Tibial nerve (tissue), 4 donors: ENCODE results near the gene ARFGEF3. TPM values are rescaled to one million over a fixed set of nuclear protein-coding genes. Genes with fewer than 3 reads are reported as not detected.

ENCODE experiments used
- DNase-seq, 2 donors: peaks; one replicate each; pipeline ENCODE4 v3.0.0-alpha.2; 2019; ENCODE audit warnings: low spot score in 2 of 2
- H3K27ac ChIP-seq, 4 donors: fragments of 200-600 bp; sonication (generic) in 3 of 4; one replicate each; pipeline ENCODE4 v1.5.1; 2017 to 2019; ENCODE audit warnings: mild to moderate bottlenecking in 1 of 4
- H3K27me3 ChIP-seq, 2 donors: fragments of 200-600 bp; sonication (generic) in 1 of 2; one replicate each; pipeline versions ENCODE4 v1.5.1 to v1.6.0; 2017 to 2019
- H3K36me3 ChIP-seq, 3 donors: fragments of 200-600 bp; sonication (generic); one replicate each; pipeline ENCODE4 v1.5.1; 2018 to 2019
- H3K4me1 ChIP-seq, 4 donors: fragments of 200-600 bp; sonication (generic) in 3 of 4; one replicate each; pipeline ENCODE4 v1.5.1; 2017 to 2019
- H3K4me3 ChIP-seq, 4 donors: fragments of 200-600 bp; sonication (generic) in 3 of 4; one replicate each; pipeline ENCODE4 v1.5.1; 2017 to 2019; ENCODE audit warnings: mild to moderate bottlenecking in 1 of 4, moderate library complexity in 1 of 4
- H3K9me3 ChIP-seq, 4 donors: fragments of 200-600 bp; sonication (generic) in 3 of 4; one replicate each; pipeline ENCODE4 v1.5.1; 2017 to 2019
- CTCF ChIP-seq, 5 experiments: fragments of 200-600 bp in 3 of 5; fragments of 450-650 bp in 2 of 5; sonication (generic) in 3 of 5; IDR thresholded peaks; one replicate each; pipeline ENCODE4 v1.5.1; 2016 to 2019; ENCODE audit warnings: antibody characterized with exemption in 5 of 5, mild to moderate bottlenecking in 3 of 5, moderate library complexity in 2 of 5
- EP300 ChIP-seq, 2 donors: sonication (generic); formaldehyde crosslinking; IDR thresholded peaks; one replicate each; pipeline ENCODE4 v1.6.1; 2017; ENCODE audit warnings: antibody characterized with exemption in 2 of 2, mild to moderate bottlenecking in 1 of 2
- POLR2A ChIP-seq, 2 donors: fragments of 450-650 bp; IDR thresholded peaks; one replicate each; pipeline ENCODE4 v1.6.1; 2017; ENCODE audit warnings: antibody characterized with exemption in 2 of 2, mild to moderate bottlenecking in 2 of 2, moderate library complexity in 2 of 2
- whole genome bisulfite sequencing, 2 donors: methylation state at CpG; one replicate each; pipeline ENCODE4 v1.1.5; 2018; 5-methylcytosine and 5-hydroxymethylcytosine counted together
- total RNA-seq, 4 donors: library from RNA; depleted of rRNA; stranded (reverse); fragments of >200 nt; gene quantifications; one replicate each; pipeline ENCODE4 v1.1.0, GENCODE V29; 2016

ARFGEF3 gene
- total RNA-seq, 4 donors from 2014 or later: 3.9 to 6.9 (median 5.4) TPM

DNA sequence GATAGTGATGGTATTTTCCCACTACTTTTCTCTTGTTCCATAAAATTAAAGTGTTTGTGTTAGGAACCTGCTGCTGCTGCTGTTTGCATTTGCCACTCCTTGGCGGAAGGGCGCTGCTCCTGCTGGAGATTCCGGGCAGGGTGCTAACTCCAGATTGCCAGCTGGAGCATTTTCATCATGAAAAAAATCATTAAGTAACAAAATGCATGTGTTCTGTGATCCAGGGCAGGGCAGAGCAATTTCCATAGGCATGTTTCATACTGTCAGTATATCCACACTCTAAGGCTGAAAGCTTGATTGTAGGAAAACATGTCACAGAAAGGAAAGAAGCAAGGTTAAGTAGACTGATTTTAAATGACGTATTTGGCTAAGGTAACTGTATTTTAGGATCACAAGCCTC lies 32.5 kb downstream of the ARFGEF3 start:
- Histone ChIP-seq H3K4me1 (no peaks in the 10 kb centered on the region), H3K9me3 (no peaks in the 10 kb centered on the region), H3K27ac (no peak overlapping the region), H3K27me3 (no peaks in the 10 kb centered on the region), H3K36me3 (no peaks in the 10 kb centered on the region), H3K4me3 (no peak overlapping the region)
- 62 to 66% methylated on average over 4 of the region's 4 CpGs for WGBS, 2 donors
- no peak for TF ChIP-seq POLR2A (IDR thresholded peaks at IDR 0.05)
- no peak for TF ChIP-seq EP300 (IDR thresholded peaks at IDR 0.05)
- no peak for TF ChIP-seq CTCF (IDR thresholded peaks at IDR 0.05)
- DNase-seq: no peak

GRCh38 chr6:138196122-138196738 lies 34.5 kb downstream of the ARFGEF3 start:
- no peaks in the 10 kb centered on the region for H3K36me3 ChIP-seq
- no peak for DNase-seq
- no peak overlapping the region for H3K27ac ChIP-seq
- WGBS, 2 donors: 87% methylated on average over 3 of the region's 3 CpGs
- no peaks in the 10 kb centered on the region for H3K27me3 ChIP-seq
- no peaks in the 10 kb centered on the region for H3K4me1 ChIP-seq
- TF ChIP-seq CTCF (IDR thresholded peaks at IDR 0.05) (no peak), POLR2A (IDR thresholded peaks at IDR 0.05) (no peak), EP300 (IDR thresholded peaks at IDR 0.05) (no peak)
- H3K9me3 ChIP-seq: no peaks in the 10 kb centered on the region
- H3K4me3 ChIP-seq: no peak overlapping the region

GRCh38 chr6:138197570-138197969 lies 35.8 kb downstream of the ARFGEF3 start:
- no peaks in the 10 kb centered on the region for H3K36me3 ChIP-seq
- H3K4me3 ChIP-seq: no peak overlapping the region
- no peak overlapping the region for H3K27ac ChIP-seq
- H3K27me3 ChIP-seq: no peaks in the 10 kb centered on the region
- no peak for DNase-seq
- 92 to 95% methylated on average over 7 of the region's 7 CpGs for WGBS, 2 donors
- H3K9me3 ChIP-seq: no peaks in the 10 kb centered on the region
- no peak for TF ChIP-seq EP300 (IDR thresholded peaks at IDR 0.05)
- no peak for TF ChIP-seq POLR2A (IDR thresholded peaks at IDR 0.05)
- TF ChIP-seq CTCF (IDR thresholded peaks at IDR 0.05): no peak
- H3K4me1 ChIP-seq: no peaks in the 10 kb centered on the region

DNA sequence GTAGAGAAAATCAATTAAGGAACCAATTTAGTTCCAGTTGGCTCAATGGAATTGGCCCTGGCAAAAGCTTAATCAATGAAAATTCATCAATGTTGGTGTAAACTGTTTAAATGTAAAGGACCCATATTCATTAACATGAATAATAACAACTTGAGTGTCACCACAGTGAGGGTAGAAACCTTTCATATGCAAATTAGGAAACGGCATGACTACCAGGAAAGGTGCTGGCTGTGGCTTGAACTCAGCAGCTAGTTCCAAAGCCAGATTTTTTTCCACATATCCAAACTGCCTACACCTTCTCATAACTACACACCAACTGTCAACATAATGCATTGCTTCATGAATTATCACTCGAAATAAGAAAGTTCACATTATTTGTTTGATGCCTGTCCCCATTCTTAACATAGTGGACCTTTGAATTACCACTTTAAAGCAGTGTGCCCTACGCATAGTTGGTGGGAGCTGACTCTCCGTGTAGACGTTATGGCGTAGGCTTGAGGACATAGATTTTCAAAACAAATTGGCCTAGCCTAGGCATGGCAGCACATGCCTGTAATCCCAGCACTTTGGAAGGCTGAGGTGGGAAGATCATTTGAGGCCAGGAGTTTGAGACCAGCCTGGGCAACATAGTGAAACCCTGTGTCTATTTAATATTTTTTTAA lies 36.8 kb downstream of the ARFGEF3 start:
- 64 to 67% methylated on average over 6 of the region's 6 CpGs for WGBS, 2 donors

More for the DNA sequence above, 36.8 kb downstream of the ARFGEF3 start:
- H3K9me3 ChIP-seq: no peaks in the 10 kb centered on the region
- no peak overlapping the region for H3K4me3 ChIP-seq
- TF ChIP-seq POLR2A (IDR thresholded peaks at IDR 0.05) (no peak), CTCF (IDR thresholded peaks at IDR 0.05) (no peak), EP300 (IDR thresholded peaks at IDR 0.05) (no peak)
- no peak overlapping the region for H3K27ac ChIP-seq
- no peak for DNase-seq
- H3K36me3 ChIP-seq: no peaks in the 10 kb centered on the region
- H3K27me3 ChIP-seq: no peaks in the 10 kb centered on the region
- H3K4me1 ChIP-seq: no peaks in the 10 kb centered on the region
